H1 (cell line): Measurements from ENCODE around the gene TEKT3. TPM values are rescaled to one million over a fixed set of nuclear protein-coding genes. Genes with fewer than 3 reads are reported as not detected.

ENCODE experiments used
- BCL11A ChIP-seq, 2 experiments: IDR thresholded peaks; one replicate each; pipeline ENCODE4 v1.6.1; 2011; ENCODE audit warnings: low read depth in 2 of 2, low read length in 2 of 2, mild to moderate bottlenecking in 2 of 2
- CHD7 ChIP-seq: fragments of 300-600 bp; sonication (generic); IDR thresholded peaks from 2 replicates; pipeline ENCODE4 v1.7.1; 2012; ENCODE audit warnings: low read length, moderate library complexity, mild to moderate bottlenecking, inconsistent platforms; ENCODE audit not compliant: insufficient replicate concordance
- MAX ChIP-seq: IDR thresholded peaks from 2 replicates; pipeline ENCODE4 v1.6.1; 2012; ENCODE audit warnings: inconsistent platforms
- SUZ12 ChIP-seq: fragments of 200-600 bp; sonication (generic); IDR thresholded peaks from 2 replicates; pipeline ENCODE4 v1.6.1; 2012; ENCODE audit warnings: mild to moderate bottlenecking, inconsistent platforms, low read length, moderate library complexity, mixed read lengths
- polyA plus RNA-seq, 7 experiments: library from polyadenylated mRNA; depleted of rRNA in 3 of 7; stranded (reverse) in 5 of 7; unstranded in 2 of 7; fragments of >200 nt in 5 of 7; fragments of 200-250 nt in 2 of 7; gene quantifications; 1 replicate in 5 of 7; 2 replicates in 1 of 7; 4 replicates in 1 of 7; pipeline versions ENCODE4 v1.2.1 to v1.2.3, GENCODE V29; 2011 to 2013; ENCODE audit warnings: missing spikeins in 2 of 7, mixed read lengths in 2 of 7
- total RNA-seq: library from RNA; stranded (reverse); fragmentation: NEBNext Ultra II Directional; extraction: Animal tissue kit (Norgen Biotek cat#: 25700); gene quantifications from 2 replicates; pipeline ENCODE4 v1.2.1, GENCODE V29; 2021

Gene TEKT3
- total and polyA plus RNA-seq, 2 of the 8 experiments (the other 6 are each of a cell fraction or from before 2014, with no cell fraction given) = 2.2 to 2.9 TPM

- no peak for TF ChIP-seq CHD7
- no peak for TF ChIP-seq MAX
- TF ChIP-seq SUZ12 = no peak
- TF ChIP-seq BCL11A (IDR thresholded peaks at IDR 0.05; ENCODE audit: low read depth in 2 of 2, low read length in 2 of 2) = no peak
- TF ChIP-seq, all 59 proteins: peak for 0
These were observed 63.0 kb downstream of the TEKT3 start (continued) for GRCh38 chr17:15278380-15278779.
